Measurements from ENCODE around the gene UBE2D2.
A peak's percentile ranks its signal among the peaks of the same experiment; 100 is the strongest.

The UBE2D2 gene

DNA sequence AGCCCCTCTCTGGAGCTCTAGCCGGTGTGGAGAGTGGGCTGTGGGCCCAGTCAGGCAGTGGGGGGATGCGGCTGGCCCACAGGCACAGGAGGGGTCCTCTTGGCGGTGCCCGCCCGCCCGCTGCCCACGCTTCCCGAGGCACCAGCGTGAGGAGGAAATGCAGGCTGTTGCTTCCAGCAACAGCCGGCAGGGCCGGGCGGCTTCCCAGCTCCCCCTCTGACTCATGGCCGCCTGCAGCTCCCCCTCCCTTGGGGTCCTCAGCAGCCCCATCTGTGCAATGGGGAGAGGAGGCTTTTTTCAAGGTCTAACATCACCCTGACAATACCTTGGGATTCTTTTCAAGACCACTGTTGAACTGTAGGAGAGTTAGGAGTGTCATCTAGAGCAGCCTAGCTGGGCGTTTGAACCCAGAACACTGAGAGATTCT is 97.4 kb downstream of the UBE2D2 start:
- TF ChIP-seq GABPA (IDR thresholded peaks at IDR 0.05; ENCODE audit: low read depth) (no peak), SPI1 (IDR thresholded peaks at IDR 0.05; ENCODE audit: borderline replicate concordance, low read depth) (no peak), POLR2AphosphoS5 (IDR thresholded peaks at IDR 0.05; ENCODE audit: low read depth) (no peak)
- TF ChIP-seq, protein P1, sequence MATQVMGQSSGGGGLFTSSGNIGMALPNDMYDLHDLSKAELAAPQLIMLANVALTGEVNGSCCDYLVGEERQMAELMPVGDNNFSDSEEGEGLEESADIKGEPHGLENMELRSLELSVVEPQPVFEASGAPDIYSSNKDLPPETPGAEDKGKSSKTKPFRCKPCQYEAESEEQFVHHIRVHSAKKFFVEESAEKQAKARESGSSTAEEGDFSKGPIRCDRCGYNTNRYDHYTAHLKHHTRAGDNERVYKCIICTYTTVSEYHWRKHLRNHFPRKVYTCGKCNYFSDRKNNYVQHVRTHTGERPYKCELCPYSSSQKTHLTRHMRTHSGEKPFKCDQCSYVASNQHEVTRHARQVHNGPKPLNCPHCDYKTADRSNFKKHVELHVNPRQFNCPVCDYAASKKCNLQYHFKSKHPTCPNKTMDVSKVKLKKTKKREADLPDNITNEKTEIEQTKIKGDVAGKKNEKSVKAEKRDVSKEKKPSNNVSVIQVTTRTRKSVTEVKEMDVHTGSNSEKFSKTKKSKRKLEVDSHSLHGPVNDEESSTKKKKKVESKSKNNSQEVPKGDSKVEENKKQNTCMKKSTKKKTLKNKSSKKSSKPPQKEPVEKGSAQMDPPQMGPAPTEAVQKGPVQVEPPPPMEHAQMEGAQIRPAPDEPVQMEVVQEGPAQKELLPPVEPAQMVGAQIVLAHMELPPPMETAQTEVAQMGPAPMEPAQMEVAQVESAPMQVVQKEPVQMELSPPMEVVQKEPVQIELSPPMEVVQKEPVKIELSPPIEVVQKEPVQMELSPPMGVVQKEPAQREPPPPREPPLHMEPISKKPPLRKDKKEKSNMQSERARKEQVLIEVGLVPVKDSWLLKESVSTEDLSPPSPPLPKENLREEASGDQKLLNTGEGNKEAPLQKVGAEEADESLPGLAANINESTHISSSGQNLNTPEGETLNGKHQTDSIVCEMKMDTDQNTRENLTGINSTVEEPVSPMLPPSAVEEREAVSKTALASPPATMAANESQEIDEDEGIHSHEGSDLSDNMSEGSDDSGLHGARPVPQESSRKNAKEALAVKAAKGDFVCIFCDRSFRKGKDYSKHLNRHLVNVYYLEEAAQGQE (IDR thresholded peaks at IDR 0.05; ENCODE audit: insufficient replicate concordance, low read depth) = no peak
- TF ChIP-seq, protein P2, sequence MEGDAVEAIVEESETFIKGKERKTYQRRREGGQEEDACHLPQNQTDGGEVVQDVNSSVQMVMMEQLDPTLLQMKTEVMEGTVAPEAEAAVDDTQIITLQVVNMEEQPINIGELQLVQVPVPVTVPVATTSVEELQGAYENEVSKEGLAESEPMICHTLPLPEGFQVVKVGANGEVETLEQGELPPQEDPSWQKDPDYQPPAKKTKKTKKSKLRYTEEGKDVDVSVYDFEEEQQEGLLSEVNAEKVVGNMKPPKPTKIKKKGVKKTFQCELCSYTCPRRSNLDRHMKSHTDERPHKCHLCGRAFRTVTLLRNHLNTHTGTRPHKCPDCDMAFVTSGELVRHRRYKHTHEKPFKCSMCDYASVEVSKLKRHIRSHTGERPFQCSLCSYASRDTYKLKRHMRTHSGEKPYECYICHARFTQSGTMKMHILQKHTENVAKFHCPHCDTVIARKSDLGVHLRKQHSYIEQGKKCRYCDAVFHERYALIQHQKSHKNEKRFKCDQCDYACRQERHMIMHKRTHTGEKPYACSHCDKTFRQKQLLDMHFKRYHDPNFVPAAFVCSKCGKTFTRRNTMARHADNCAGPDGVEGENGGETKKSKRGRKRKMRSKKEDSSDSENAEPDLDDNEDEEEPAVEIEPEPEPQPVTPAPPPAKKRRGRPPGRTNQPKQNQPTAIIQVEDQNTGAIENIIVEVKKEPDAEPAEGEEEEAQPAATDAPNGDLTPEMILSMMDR (IDR thresholded peaks at IDR 0.05; ENCODE audit: insufficient read depth, low read length) = no peak
- no peak overlapping the region; the same call in 1 of the 2 replicates for H3K4me3 ChIP-seq (replicated peaks; ENCODE audit: insufficient read depth, low read length)
- DNase-seq (ENCODE audit: low read depth in 1 of 2, low spot score in 1 of 2) = no peak
- peak overlapping the region; percentile 92 for H3K27ac ChIP-seq (replicated peaks)
- no peaks in the 10 kb centered on the region for H3K27me3 ChIP-seq (ENCODE audit: insufficient read depth, poor library complexity, severe bottlenecking)

DNA sequence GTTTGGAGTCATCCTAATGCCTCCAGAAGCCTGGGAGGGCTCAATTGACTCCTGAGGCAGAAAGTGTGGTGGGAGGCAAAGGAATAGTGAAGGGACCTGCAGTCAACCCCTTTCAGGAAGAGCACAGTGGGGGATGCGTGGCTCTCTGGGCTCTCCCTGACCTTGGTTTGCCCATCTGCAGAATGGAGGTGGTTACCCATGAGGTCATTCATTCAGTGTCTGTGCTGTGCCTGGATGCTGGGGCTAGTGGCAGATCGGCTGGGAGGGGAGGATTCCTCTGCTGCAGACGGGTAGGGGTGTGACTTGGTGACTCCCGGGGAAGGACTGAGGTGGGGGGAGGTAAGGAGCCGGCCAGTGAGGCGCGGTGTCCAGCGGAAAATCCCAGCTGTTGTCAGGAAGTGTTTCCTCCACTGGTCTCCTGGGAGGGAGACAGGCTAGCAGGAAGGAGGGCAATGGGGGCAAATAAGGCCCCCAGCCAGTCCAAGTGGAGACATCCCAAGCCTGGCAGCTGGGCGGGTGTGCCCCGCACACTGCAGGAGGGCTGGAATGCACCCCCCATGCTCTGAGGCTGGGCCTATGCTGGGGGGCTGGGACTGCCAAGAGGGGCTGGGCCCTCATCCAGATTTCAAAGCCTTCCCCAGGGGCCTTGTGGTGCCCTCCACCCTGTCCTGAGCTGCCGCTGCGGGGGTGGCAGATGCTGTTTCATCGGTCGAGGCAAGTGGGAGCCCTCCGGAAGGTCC is 98.0 kb downstream of the UBE2D2 start:
- Histone ChIP-seq H3K4me3 (replicated peaks; ENCODE audit: insufficient read depth, low read length) (peak overlapping the region; percentile 9; the same call in 1 of the 2 replicates), H3K27ac (replicated peaks) (peak overlapping the region; percentile 92), H3K27me3 (ENCODE audit: insufficient read depth, poor library complexity, severe bottlenecking) (no peaks in the 10 kb centered on the region)
- TF ChIP-seq, protein P1 (IDR thresholded peaks at IDR 0.05; ENCODE audit: insufficient replicate concordance, low read depth) = no peak
- TF ChIP-seq GABPA (IDR thresholded peaks at IDR 0.05; ENCODE audit: low read depth) = no peak
- TF ChIP-seq SPI1 (IDR thresholded peaks at IDR 0.05; ENCODE audit: borderline replicate concordance, low read depth) = no peak
- TF ChIP-seq POLR2AphosphoS5 (IDR thresholded peaks at IDR 0.05; ENCODE audit: low read depth) = no peak
- TF ChIP-seq, protein P2 (IDR thresholded peaks at IDR 0.05; ENCODE audit: insufficient read depth, low read length) = no peak
- no peak for DNase-seq (ENCODE audit: low read depth in 1 of 2, low spot score in 1 of 2)

DNA sequence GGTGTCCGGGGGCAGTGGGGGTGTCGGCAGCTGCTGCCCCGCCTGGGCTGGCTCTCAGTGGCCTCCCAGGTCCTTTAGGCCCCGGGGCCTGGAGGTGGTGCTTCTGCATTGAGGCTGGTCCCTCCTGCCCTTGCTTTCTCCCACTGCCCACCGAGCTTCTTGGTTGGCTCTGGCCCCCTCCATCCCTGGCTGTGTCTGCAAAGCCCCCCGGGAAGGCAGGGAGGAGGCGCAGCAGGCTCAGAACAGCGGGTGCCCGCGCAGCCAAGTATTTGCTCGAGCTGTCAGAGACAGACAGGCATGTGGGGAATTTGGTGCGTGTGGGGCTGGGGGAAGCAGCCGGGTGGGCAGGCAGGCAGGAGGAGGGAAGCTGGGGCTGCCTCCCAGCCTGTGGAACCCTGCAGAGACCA is 98.6 kb downstream of the UBE2D2 start:
- DNase-seq (ENCODE audit: low read depth in 1 of 2, low spot score in 1 of 2) = no peak
- Histone ChIP-seq H3K27ac (replicated peaks) (peak overlapping the region; percentile 92), H3K4me3 (replicated peaks; ENCODE audit: insufficient read depth, low read length) (no peak overlapping the region)

DNA sequence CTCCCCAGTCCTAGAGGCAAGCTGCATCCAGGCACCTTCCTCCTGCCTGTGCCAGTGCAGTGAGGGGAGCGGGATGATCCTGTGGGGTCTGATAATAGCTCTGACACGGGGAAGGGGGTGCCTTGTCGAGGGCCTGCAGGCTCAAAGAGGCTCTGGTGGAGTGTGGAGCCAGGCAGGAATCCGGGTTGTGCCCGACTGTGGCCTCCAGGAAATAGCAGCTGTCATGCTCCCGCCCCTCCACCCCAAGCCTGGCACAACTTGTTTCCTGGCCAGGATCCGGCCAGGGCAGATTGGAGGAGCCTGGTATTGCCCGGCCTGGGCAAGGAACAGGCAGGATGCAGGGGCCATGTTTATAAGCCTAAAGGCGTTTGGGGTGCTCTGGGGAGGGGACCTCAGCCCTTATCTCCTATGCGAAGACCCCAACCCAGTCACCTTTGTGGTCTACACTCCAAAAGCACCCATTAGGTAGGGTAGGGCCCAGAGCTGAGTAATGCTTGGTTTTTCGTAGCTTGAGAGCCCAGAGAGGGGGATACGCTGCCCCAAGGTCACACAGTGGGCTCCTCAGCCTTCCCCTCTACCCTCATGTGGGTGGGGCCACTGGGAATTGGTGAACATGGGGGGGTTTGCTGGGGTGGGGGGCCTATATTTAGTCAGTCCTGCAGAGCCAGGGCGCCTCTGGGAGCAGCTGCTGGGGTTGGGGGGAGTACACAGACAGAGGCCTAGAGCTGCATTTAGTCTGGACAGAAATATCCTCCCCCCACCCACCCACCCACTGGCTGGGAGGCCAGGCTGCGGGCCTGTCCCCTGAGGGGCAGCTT is 99.2 kb downstream of the UBE2D2 start:
- H3K27ac ChIP-seq (replicated peaks) = peak overlapping the region; percentile 92
- H3K4me3 ChIP-seq (replicated peaks; ENCODE audit: insufficient read depth, low read length) = no peak overlapping the region
- DNase-seq (ENCODE audit: low read depth in 1 of 2, low spot score in 1 of 2) = peak in 1 of 2 experiments; percentile 45
- TF ChIP-seq SPI1 (IDR thresholded peaks at IDR 0.05; ENCODE audit: borderline replicate concordance, low read depth) (no peak), POLR2AphosphoS5 (IDR thresholded peaks at IDR 0.05; ENCODE audit: low read depth) (peak; percentile 39; the same call in 1 of the 2 replicates)
- H3K27me3 ChIP-seq (ENCODE audit: insufficient read depth, poor library complexity, severe bottlenecking) = no peaks in the 10 kb centered on the region

More for the DNA sequence above, 98.6 kb downstream of the UBE2D2 start:
- no peak for TF ChIP-seq GABPA (IDR thresholded peaks at IDR 0.05; ENCODE audit: low read depth)
- H3K27me3 ChIP-seq (ENCODE audit: insufficient read depth, poor library complexity, severe bottlenecking) = no peaks in the 10 kb centered on the region

Data from HL-60 (cell line).